ENCODE measurements around the gene FFAR3. TPM values are rescaled to one million over a fixed set of nuclear protein-coding genes. Genes with fewer than 3 reads are reported as not detected.

The FFAR3 gene
- total and polyA plus RNA-seq, 2 of the 13 experiments (the other 11 are each of a cell fraction or from before 2014, with no cell fraction given), result not detected

GRCh38 chr19:35350591-35350990 is 7.7 kb upstream of the FFAR3 start:
- 0 out of 5 replicates have a peak, but pooled peaks cover 0 to 1% of the 10 kb centered on the region in 2 experiments for H3K27me3 ChIP-seq (ENCODE audit: control insufficient read depth in 1 of 2, insufficient read depth in 2 of 2, low read length in 2 of 2)
- no peak for FAIRE-seq
- H3K4me3 ChIP-seq (replicated peaks in 1 of 3; ENCODE audit: insufficient read depth in 1 of 3, low read depth in 2 of 3, low read length in 3 of 3), result no peak overlapping the region
- DNase-seq (ENCODE audit: low spot score), result no peak
- intact Hi-C loops (cut with micrococcal nuclease; ENCODE audit: unreplicated experiment), result loop anchor here (5.0 kb wide), 1 partner anchor 47 kb away; no protein-coding TSS in a partner anchor
- no peak overlapping the region for H2AFZ ChIP-seq (ENCODE audit: low read length)
- H3K27ac ChIP-seq (ENCODE audit: extremely low read length, insufficient read depth, low read length), result no peak overlapping the region
- no TSS peak for BruUV-seq (replicated peaks)
- ChIA-PET CTCF (ENCODE audit: low intra/inter-chr PET ratio, low total read pairs) (no interaction called here), POLR2A (no interaction called here)
- ATAC-seq, result no peak
- H3K4me2 ChIP-seq (ENCODE audit: low read depth, low read length), result no peak overlapping the region
- no peaks in the 10 kb centered on the region for H3K36me3 ChIP-seq (replicated peaks in 1 of 2; ENCODE audit: control insufficient read depth in 1 of 2, insufficient read depth in 2 of 2, low read length in 2 of 2)
- no peak overlapping the region for H3K9ac ChIP-seq (ENCODE audit: insufficient read depth, low read depth, low read length)
- in situ Hi-C loops (cut with HindIII; ENCODE audit: extremely low pct_ligation_motif_present, low pct_unique_long_range_greater_than_20kb), result loop anchor here (5.0 kb wide), 1 partner anchor 117 kb away; no protein-coding TSS in a partner anchor
- H3K4me1 ChIP-seq (ENCODE audit: insufficient read depth, low read length), result peaks cover 67% of the 10 kb centered on the region
- H4K20me1 ChIP-seq (ENCODE audit: insufficient read depth, low read length), result no peaks in the 10 kb centered on the region
- no peaks in the 10 kb centered on the region for H3K9me3 ChIP-seq (ENCODE audit: low read length)
- 75% methylated on average over 6 of the region's 7 CpGs for WGBS (ENCODE audit: low lambda C conversion rate)
- no peaks in the 10 kb centered on the region for H3K79me2 ChIP-seq (ENCODE audit: insufficient read depth, low read length)
- TF ChIP-seq ZNF207 (IDR thresholded peaks at IDR 0.05; ENCODE audit: borderline replicate concordance) (no peak), ZNF687 (CRISPR knock-in tag; IDR thresholded peaks at IDR 0.05) (no peak), TRIM24 (CRISPR knock-in tag; IDR thresholded peaks at IDR 0.05) (no peak), KDM5A (IDR thresholded peaks at IDR 0.05; ENCODE audit: borderline replicate concordance, low read length) (no peak), PRPF4 (IDR thresholded peaks at IDR 0.05; ENCODE audit: low read depth, low read length, poor library complexity, severe bottlenecking) (no peak), MBD4 (IDR thresholded peaks at IDR 0.05; ENCODE audit: borderline replicate concordance, low read length) (no peak), ZNF737 (CRISPR knock-in tag; IDR thresholded peaks at IDR 0.05; ENCODE audit: borderline replicate concordance) (no peak), TMF1 (CRISPR knock-in tag; IDR thresholded peaks at IDR 0.05; ENCODE audit: low read depth) (no peak), ZNF446 (CRISPR knock-in tag; IDR thresholded peaks at IDR 0.05) (no peak), ZBTB37 (CRISPR knock-in tag; IDR thresholded peaks at IDR 0.05) (no peak), SAFB2 (CRISPR knock-in tag; IDR thresholded peaks at IDR 0.05; ENCODE audit: borderline replicate concordance, low read depth) (no peak), NFE2L2 (IDR thresholded peaks at IDR 0.05; ENCODE audit: low read length) (no peak), ZNF276 (CRISPR knock-in tag; IDR thresholded peaks at IDR 0.05; ENCODE audit: low read depth) (no peak), ZNF503 (CRISPR knock-in tag; IDR thresholded peaks at IDR 0.05) (no peak)
